Measurements from ENCODE around the gene HCN3.

- TF ChIP-seq POLR2AphosphoS5 (IDR thresholded peaks at IDR 0.05) (no peak), CTCF (IDR thresholded peaks at IDR 0.05) (peak in 5 of 7 experiments; percentile 4 to 51 (median 38))
Observed at GRCh38 chr1:155324717-155325602, 47.7 kb downstream of the HCN3 start.
